ENCODE measurements around the gene LTBP2.

DNA sequence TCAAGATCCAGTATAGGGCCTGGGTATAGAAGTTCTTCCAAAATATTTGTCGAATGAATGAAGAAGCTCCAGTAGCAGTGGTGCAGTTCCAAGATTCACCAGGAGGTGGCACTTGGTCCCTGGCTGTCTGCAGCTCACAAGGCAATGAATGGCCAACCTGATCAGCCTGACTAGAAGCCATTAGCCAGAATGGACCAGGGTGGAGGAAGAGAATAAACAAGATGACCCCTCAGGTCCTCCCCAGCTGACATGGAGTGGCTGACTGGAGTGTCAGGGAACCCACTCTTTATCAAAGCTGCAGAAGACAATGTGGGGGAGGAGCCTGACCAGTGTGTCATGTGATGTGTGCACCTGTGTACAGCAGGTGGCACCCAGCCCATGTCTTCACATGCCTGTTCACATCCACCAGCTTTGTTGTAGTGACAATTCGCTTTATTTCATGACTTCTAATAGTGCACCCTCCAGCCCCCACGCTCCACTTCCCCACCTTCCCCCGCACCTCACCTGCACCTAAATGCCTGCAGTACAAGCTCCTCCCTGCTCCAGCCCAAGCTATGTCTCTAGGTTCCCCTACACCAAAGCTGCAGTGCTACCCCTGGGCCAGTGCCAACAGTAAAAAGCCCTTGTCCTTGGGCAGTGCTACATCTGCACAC, 3.0 kb downstream of the LTBP2 start:
- TF ChIP-seq TAF1 (IDR thresholded peaks at IDR 0.05; ENCODE audit: borderline replicate concordance, low read depth, low read length) (no peak), POLR2A (IDR thresholded peaks at IDR 0.05; ENCODE audit: low read depth, low read length) (no peak)

Measured in GM12892 (cell line).